Neural progenitor cell (in vitro differentiated cells): ENCODE measurements around the gene IBSP. TPM values are rescaled to one million over a fixed set of nuclear protein-coding genes. Genes with fewer than 3 reads are reported as not detected.

Experiments
- DNase-seq: peaks from one replicate; pipeline ENCODE4 v3.0.0-alpha.2; 2016; ENCODE audit warnings: low spot score
- H2AFZ ChIP-seq: fragments of 200-600 bp; sonication (generic); replicated peaks from 2 replicates; pipeline ENCODE4 v1.6.1; 2016; ENCODE audit warnings: antibody characterized with exemption
- H3F3A ChIP-seq: fragments of 200-600 bp; sonication (generic); 2 replicates; pipeline ENCODE4 v1.6.1; 2016; ENCODE audit warnings: antibody characterized with exemption, low read depth
- H3K27ac ChIP-seq: fragments of 200-600 bp; sonication (generic); 2 replicates; pipeline ENCODE4 v1.5.1; 2016; ENCODE audit warnings: mild to moderate bottlenecking
- H3K27me3 ChIP-seq: fragments of 200-600 bp; sonication (generic); 2 replicates; pipeline ENCODE4 v1.6.1; 2016; ENCODE audit warnings: mild to moderate bottlenecking, moderate library complexity
- H3K36me3 ChIP-seq: fragments of 200-600 bp; sonication (generic); 2 replicates; pipeline ENCODE4 v1.5.1; 2016
- H3K4me1 ChIP-seq: fragments of 200-600 bp; sonication (generic); 2 replicates; pipeline ENCODE4 v1.6.1; 2016; ENCODE audit warnings: mixed run types
- H3K4me2 ChIP-seq: fragments of 200-600 bp; sonication (generic); 2 replicates; pipeline ENCODE4 v1.6.1; 2016
- H3K4me3 ChIP-seq: fragments of 200-600 bp; sonication (generic); 2 replicates; pipeline ENCODE4 v1.5.1; 2016
- H3K79me2 ChIP-seq: fragments of 200-600 bp; sonication (generic); 2 replicates; pipeline ENCODE4 v1.6.1; 2016; ENCODE audit warnings: low read depth
- H3K9ac ChIP-seq: fragments of 200-600 bp; sonication (generic); 2 replicates; pipeline ENCODE4 v1.6.1; 2016
- H3K9me3 ChIP-seq: fragments of 200-600 bp; sonication (generic); 2 replicates; pipeline ENCODE4 v1.5.1; 2016; ENCODE audit warnings: low read depth
- H4K20me1 ChIP-seq: fragments of 200-600 bp; sonication (generic); 2 replicates; pipeline ENCODE4 v1.6.1; 2016; ENCODE audit warnings: low read depth
- H3K27ac Mint-ChIP-seq: 3 replicates; pipeline ENCODE4 v1.8.0; 2021; ENCODE audit warnings: mixed read lengths
- H3K27me3 Mint-ChIP-seq: 2 replicates; pipeline ENCODE4 v1.8.0; 2022; ENCODE audit warnings: low read depth, mild to moderate bottlenecking, inconsistent platforms, moderate library complexity, mixed read lengths; ENCODE audit not compliant: insufficient read depth
- H3K36me3 Mint-ChIP-seq: 3 replicates; pipeline ENCODE4 v1.8.0; 2021; ENCODE audit warnings: mixed read lengths
- H3K4me1 Mint-ChIP-seq: 3 replicates; pipeline ENCODE4 v1.8.0; 2021; ENCODE audit warnings: mixed read lengths
- H3K4me3 Mint-ChIP-seq: 3 replicates; pipeline ENCODE4 v1.8.0; 2021; ENCODE audit warnings: mild to moderate bottlenecking, moderate library complexity, mixed read lengths
- H3K9me3 Mint-ChIP-seq: 3 replicates; pipeline ENCODE4 v1.8.0; 2020; ENCODE audit warnings: mixed read lengths
- CTCF ChIP-seq: fragments of 200-600 bp; sonication (generic); IDR thresholded peaks from 2 replicates; pipeline ENCODE4 v1.5.1; 2017; ENCODE audit warnings: antibody characterized with exemption, mild to moderate bottlenecking
- EZH2 ChIP-seq: fragments of 200-600 bp; sonication (generic); IDR thresholded peaks from 2 replicates; pipeline ENCODE4 v1.6.1; 2017; ENCODE audit warnings: antibody characterized with exemption, mild to moderate bottlenecking, moderate library complexity
- EZH2phosphoT487 ChIP-seq: fragments of 200-600 bp; sonication (generic); IDR thresholded peaks from 2 replicates; pipeline ENCODE4 v1.6.1; 2017; ENCODE audit warnings: antibody characterized with exemption
- total RNA-seq: library from RNA; depleted of rRNA; stranded (reverse); fragments of >200 nt; gene quantifications from 2 replicates; pipeline ENCODE4 v1.2.3, GENCODE V29; 2015; ENCODE audit warnings: low replicate concordance

IBSP gene
- not detected in 2 replicates for total RNA-seq

GRCh38 chr4:87799301-87800113 lies at the start of gene IBSP:
IBSP (plus strand) TSS chr4:87799554; CDS start chr4:87802362, 2,808 bp downstream.
- H3K36me3 Mint-ChIP-seq, result no peaks in the 10 kb centered on the region
- Histone ChIP-seq H3K9ac (no peak within 1 kb of the TSS), H3K4me2 (no peak within 1 kb of the TSS), H3K9me3 (no peaks in the 10 kb centered on the region), H3F3A (no peaks in the 10 kb centered on the region), H2AFZ (no peak within 1 kb of the TSS), H4K20me1 (no peaks in the 10 kb centered on the region), H3K36me3 (no peaks in the 10 kb centered on the region), H3K79me2 (no peaks in the 10 kb centered on the region), H3K27me3 (no peaks in the 10 kb centered on the region), H3K4me3 (no peak within 1 kb of the TSS), H3K4me1 (no peaks in the 10 kb centered on the region), H3K27ac (no peak within 1 kb of the TSS)
- no peak within 1 kb of the TSS for H3K4me3 Mint-ChIP-seq
- no peak within 1 kb of the TSS for H3K27ac Mint-ChIP-seq
- no peak for TF ChIP-seq CTCF
- TF ChIP-seq EZH2, result no peak
- no peak for TF ChIP-seq EZH2phosphoT487
- no peaks in the 10 kb centered on the region for H3K27me3 Mint-ChIP-seq
- H3K9me3 Mint-ChIP-seq, result no peaks in the 10 kb centered on the region
- DNase-seq, result no peak
- H3K4me1 Mint-ChIP-seq, result no peaks in the 10 kb centered on the region

- H4K20me1 ChIP-seq, result no peaks in the 10 kb centered on the region
- no peak overlapping the region for H3K4me2 ChIP-seq
- Mint-ChIP-seq H3K9me3 (peaks cover 7% of the 10 kb centered on the region), H3K4me1 (no peaks in the 10 kb centered on the region), H3K27me3 (no peaks in the 10 kb centered on the region), H3K36me3 (no peaks in the 10 kb centered on the region), H3K27ac (no peak overlapping the region), H3K4me3 (no peak overlapping the region)
- H3K9ac ChIP-seq, result no peak overlapping the region
- no peaks in the 10 kb centered on the region for H3K36me3 ChIP-seq
- H2AFZ ChIP-seq, result no peak overlapping the region
- no peak for DNase-seq
- H3K27ac ChIP-seq, result no peak overlapping the region
- H3K4me3 ChIP-seq, result no peak overlapping the region
- no peaks in the 10 kb centered on the region for H3K4me1 ChIP-seq
- H3K79me2 ChIP-seq, result no peaks in the 10 kb centered on the region
- no peaks in the 10 kb centered on the region for H3K9me3 ChIP-seq
- no peaks in the 10 kb centered on the region for H3F3A ChIP-seq
- no peaks in the 10 kb centered on the region for H3K27me3 ChIP-seq
- TF ChIP-seq EZH2, result no peak
- TF ChIP-seq EZH2phosphoT487, result no peak
- TF ChIP-seq CTCF, result no peak
Observed at GRCh38 chr4:87749883-87750282, 49.5 kb upstream of the IBSP start.

GRCh38 chr4:87758270-87758669 lies 41.1 kb upstream of the IBSP start:
- no peaks in the 10 kb centered on the region for H3K27me3 ChIP-seq
- H3K27ac ChIP-seq, result no peak overlapping the region
- no peak overlapping the region for H3K4me2 ChIP-seq
- no peaks in the 10 kb centered on the region for H4K20me1 ChIP-seq
- DNase-seq, result no peak
- H3K9ac ChIP-seq, result no peak overlapping the region
- TF ChIP-seq EZH2phosphoT487 (no peak), CTCF (no peak), EZH2 (no peak)
- no peaks in the 10 kb centered on the region for H3K36me3 Mint-ChIP-seq
- no peaks in the 10 kb centered on the region for H3K4me1 Mint-ChIP-seq
- H3K9me3 ChIP-seq, result no peaks in the 10 kb centered on the region
- no peaks in the 10 kb centered on the region for H3K4me1 ChIP-seq
- peaks cover 8% of the 10 kb centered on the region for H3K9me3 Mint-ChIP-seq
- H3K27me3 Mint-ChIP-seq, result no peaks in the 10 kb centered on the region
- no peak overlapping the region for H3K4me3 ChIP-seq
- H2AFZ ChIP-seq, result no peak overlapping the region
- H3K36me3 ChIP-seq, result no peaks in the 10 kb centered on the region
- H3K4me3 Mint-ChIP-seq, result no peak overlapping the region
- no peaks in the 10 kb centered on the region for H3F3A ChIP-seq
- H3K79me2 ChIP-seq, result no peaks in the 10 kb centered on the region
- no peak overlapping the region for H3K27ac Mint-ChIP-seq
